Immature natural killer cell (primary cell): ENCODE results near the gene C3orf20. TPM values are rescaled to one million over a fixed set of nuclear protein-coding genes. Genes with fewer than 3 reads are reported as not detected.

Experiments used
- DNase-seq, 3 donors: peaks; one replicate each; pipeline ENCODE4 v3.0.0; 2022; ENCODE audit warnings: mixed read lengths in 1 of 3
- H3K27ac Mint-ChIP-seq, 6 donors: one replicate each; pipeline ENCODE4 v1.8.0; 2020; ENCODE audit warnings: mixed read lengths in 6 of 6, mild to moderate bottlenecking in 5 of 6, inconsistent platforms in 4 of 6, moderate library complexity in 3 of 6
- H3K27me3 Mint-ChIP-seq, 3 donors: one replicate each; pipeline ENCODE4 v1.8.0; 2020 to 2021; ENCODE audit warnings: low read depth in 3 of 3, mild to moderate bottlenecking in 3 of 3, mixed read lengths in 3 of 3, moderate library complexity in 3 of 3, inconsistent platforms in 1 of 3
- H3K36me3 Mint-ChIP-seq, 3 donors: one replicate each; pipeline ENCODE4 v1.8.0; 2020; ENCODE audit warnings: mixed read lengths in 3 of 3, inconsistent platforms in 2 of 3, mild to moderate bottlenecking in 2 of 3
- H3K4me1 Mint-ChIP-seq, 2 donors: one replicate each; pipeline ENCODE4 v1.8.0; 2020; ENCODE audit warnings: inconsistent platforms in 2 of 2, mild to moderate bottlenecking in 2 of 2, mixed read lengths in 2 of 2, moderate library complexity in 1 of 2
- H3K4me3 Mint-ChIP-seq, 5 donors: one replicate each; pipeline ENCODE4 v1.8.0; 2020; ENCODE audit warnings: mild to moderate bottlenecking in 5 of 5, mixed read lengths in 5 of 5, inconsistent platforms in 3 of 5, moderate library complexity in 3 of 5
- H3K9me3 Mint-ChIP-seq, 6 donors: one replicate each; pipeline ENCODE4 v1.8.0; 2020; ENCODE audit warnings: mild to moderate bottlenecking in 6 of 6, mixed read lengths in 6 of 6, inconsistent platforms in 4 of 6, moderate library complexity in 3 of 6
- polyA plus RNA-seq, 3 donors: library from polyadenylated mRNA; unstranded; fragments of 300-500 nt; fragmentation: Illumina TruSeq; gene quantifications; one replicate each; pipeline ENCODE4 v1.2.3, GENCODE V29; 2021

C3orf20 gene
- polyA plus RNA-seq, 3 donors from 2014 or later: not detected

GRCh38 chr3:14691719-14692118, 16.8 kb downstream of the C3orf20 start:
- Mint-ChIP-seq H3K27ac (no peak overlapping the region), H3K4me3 (no peak overlapping the region), H3K27me3 (peaks cover 0 to 5% (median 2%) of the 10 kb centered on the region in 3 donors), H3K36me3 (peaks cover 0 to 16% (median 0%) of the 10 kb centered on the region in 3 donors), H3K9me3 (peaks cover 0 to 3% (median 0%) of the 10 kb centered on the region in 6 donors), H3K4me1 (peaks cover 11 to 23% of the 10 kb centered on the region in 2 donors)
- no peak for DNase-seq

DNA sequence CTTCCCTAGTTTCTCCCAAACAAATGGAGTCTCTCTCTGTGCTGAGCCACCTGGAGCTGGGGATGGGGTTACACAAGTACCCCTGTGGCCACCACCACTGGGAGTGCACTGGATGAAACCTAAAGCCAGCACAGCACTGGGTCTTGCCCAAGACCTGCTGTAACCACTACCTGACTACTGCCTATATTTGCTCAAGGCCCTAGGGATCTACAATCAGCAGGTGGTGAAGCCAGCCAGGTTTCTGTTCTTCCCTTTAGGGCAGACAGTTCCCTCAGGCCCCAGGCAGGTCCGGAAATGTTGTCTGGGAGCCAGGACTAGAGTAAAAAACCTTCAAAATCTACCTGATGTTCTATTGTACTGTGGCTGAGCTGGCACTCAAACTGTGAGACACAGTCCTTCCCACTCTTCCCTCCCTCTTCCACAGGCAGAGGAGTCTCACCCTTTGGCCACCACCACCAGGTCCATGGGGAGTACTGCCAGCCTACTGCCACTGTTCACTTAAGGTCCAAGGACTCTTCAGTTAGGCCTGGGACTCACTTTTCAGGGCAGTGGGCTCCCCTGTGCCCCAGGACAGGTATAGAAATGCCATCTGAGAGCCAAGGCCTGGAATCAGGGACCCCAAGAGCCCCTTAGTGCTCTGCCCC, 23.8 kb downstream of the C3orf20 start:
- Mint-ChIP-seq H3K9me3 (peaks cover 0 to 3% (median 0%) of the 10 kb centered on the region in 6 donors), H3K27me3 (peaks cover 0 to 3% (median 0%) of the 10 kb centered on the region in 3 donors), H3K36me3 (peaks cover 3 to 18% (median 12%) of the 10 kb centered on the region in 3 donors), H3K4me1 (no peaks in the 10 kb centered on the region), H3K27ac (no peak overlapping the region), H3K4me3 (no peak overlapping the region)
- DNase-seq: no peak

DNA sequence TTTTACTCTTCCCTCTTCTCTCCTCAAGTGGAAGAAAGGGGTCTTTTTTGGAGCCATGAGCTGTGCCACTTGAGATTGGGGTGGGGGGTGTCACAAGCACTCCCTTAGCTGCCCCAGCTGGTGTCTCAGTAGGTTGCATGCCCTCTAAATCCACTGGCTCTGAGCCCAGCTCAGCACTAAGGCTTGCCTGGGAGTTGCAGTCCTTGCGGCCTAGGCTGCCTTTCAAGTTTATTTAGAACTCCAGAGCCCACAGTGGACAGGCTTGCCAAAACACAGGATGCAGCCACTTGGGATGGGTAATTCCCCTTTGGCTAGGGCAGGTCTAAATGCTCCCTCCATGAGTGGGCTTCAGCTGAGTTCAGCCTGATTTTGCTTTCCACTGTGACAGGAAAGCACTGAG, 24.7 kb downstream of the C3orf20 start:
- Mint-ChIP-seq H3K4me3 (no peak overlapping the region), H3K36me3 (peaks cover 3 to 13% (median 12%) of the 10 kb centered on the region in 3 donors), H3K4me1 (no peaks in the 10 kb centered on the region), H3K27ac (no peak overlapping the region), H3K27me3 (peaks cover 0 to 1% (median 0%) of the 10 kb centered on the region in 3 donors), H3K9me3 (peaks cover 0 to 2% (median 0%) of the 10 kb centered on the region in 6 donors)
- no peak for DNase-seq

- Mint-ChIP-seq H3K4me1 (no peaks in the 10 kb centered on the region), H3K9me3 (peaks cover 0 to 2% (median 0%) of the 10 kb centered on the region in 6 donors), H3K27ac (no peak overlapping the region), H3K4me3 (no peak overlapping the region), H3K27me3 (peaks cover 0 to 1% (median 0%) of the 10 kb centered on the region in 3 donors), H3K36me3 (peaks cover 3 to 12% (median 8%) of the 10 kb centered on the region in 3 donors)
- DNase-seq: no peak
These were observed 25.9 kb downstream of the C3orf20 start for GRCh38 chr3:14700891-14701290.

GRCh38 chr3:14701676-14702075, 26.7 kb downstream of the C3orf20 start:
- Mint-ChIP-seq H3K4me1 (no peaks in the 10 kb centered on the region), H3K9me3 (peaks cover 0 to 2% (median 0%) of the 10 kb centered on the region in 6 donors), H3K4me3 (no peak overlapping the region), H3K27ac (no peak overlapping the region), H3K27me3 (peaks cover 0 to 1% (median 0%) of the 10 kb centered on the region in 3 donors), H3K36me3 (peaks cover 3 to 12% (median 8%) of the 10 kb centered on the region in 3 donors)
- no peak for DNase-seq

GRCh38 chr3:14703128-14703750, 28.3 kb downstream of the C3orf20 start:
- no peaks in the 10 kb centered on the region for H3K4me1 Mint-ChIP-seq
- no peak overlapping the region for H3K4me3 Mint-ChIP-seq
- H3K27me3 Mint-ChIP-seq: no peaks in the 10 kb centered on the region
- no peak for DNase-seq
- peaks cover 0 to under 1% (median 0%) of the 10 kb centered on the region in 6 donors for H3K9me3 Mint-ChIP-seq
- H3K36me3 Mint-ChIP-seq: peaks cover 3 to 12% (median 5%) of the 10 kb centered on the region in 3 donors
- no peak overlapping the region for H3K27ac Mint-ChIP-seq

- no peaks in the 10 kb centered on the region for H3K27me3 Mint-ChIP-seq
- no peak overlapping the region for H3K27ac Mint-ChIP-seq
- peaks cover 3 to 10% (median 4%) of the 10 kb centered on the region in 3 donors for H3K36me3 Mint-ChIP-seq
- no peaks in the 10 kb centered on the region for H3K4me1 Mint-ChIP-seq
- no peak for DNase-seq
- H3K4me3 Mint-ChIP-seq: no peak overlapping the region
- no peaks in the 10 kb centered on the region for H3K9me3 Mint-ChIP-seq
These were observed 28.9 kb downstream of the C3orf20 start for GRCh38 chr3:14703791-14704190.

DNA sequence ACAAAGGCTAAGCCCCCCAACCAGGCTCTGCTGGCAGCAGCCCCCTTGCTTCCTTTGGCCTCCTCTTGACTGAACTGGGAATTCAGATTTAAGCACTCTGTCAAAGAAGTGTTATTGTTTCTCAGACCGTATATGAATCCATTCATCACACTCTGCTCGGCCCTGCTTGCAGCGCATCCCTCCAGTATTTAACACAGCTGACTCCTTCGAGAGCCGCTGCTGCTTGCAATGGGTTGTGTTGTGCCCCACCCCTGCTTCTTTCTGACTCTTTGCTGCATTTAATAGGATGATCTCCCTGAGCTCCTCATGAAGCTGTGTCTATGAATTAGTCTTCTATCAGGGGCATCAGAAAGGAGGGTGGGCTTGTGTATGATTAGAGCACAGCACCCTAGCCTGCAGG, 31.2 kb downstream of the C3orf20 start:
- no peak for DNase-seq
- no peak overlapping the region for H3K4me3 Mint-ChIP-seq
- peaks cover 3 to 16% (median 14%) of the 10 kb centered on the region in 3 donors for H3K36me3 Mint-ChIP-seq
- H3K27ac Mint-ChIP-seq: no peak overlapping the region
- H3K27me3 Mint-ChIP-seq: no peaks in the 10 kb centered on the region
- no peaks in the 10 kb centered on the region for H3K9me3 Mint-ChIP-seq
- H3K4me1 Mint-ChIP-seq: no peaks in the 10 kb centered on the region

GRCh38 chr3:14716591-14716990, 41.6 kb downstream of the C3orf20 start:
- H3K4me1 Mint-ChIP-seq: no peaks in the 10 kb centered on the region
- no peak overlapping the region for H3K27ac Mint-ChIP-seq
- H3K9me3 Mint-ChIP-seq: peaks cover 0 to 7% (median 5%) of the 10 kb centered on the region in 6 donors
- H3K36me3 Mint-ChIP-seq: peaks cover 5 to 17% (median 11%) of the 10 kb centered on the region in 3 donors
- H3K27me3 Mint-ChIP-seq: peaks cover 0 to 4% (median 1%) of the 10 kb centered on the region in 3 donors
- no peak for DNase-seq
- no peak overlapping the region for H3K4me3 Mint-ChIP-seq

GRCh38 chr3:14717307-14717706, 42.4 kb downstream of the C3orf20 start:
- DNase-seq: no peak
- no peak overlapping the region for H3K27ac Mint-ChIP-seq
- H3K27me3 Mint-ChIP-seq: peaks cover 0 to 4% (median 0%) of the 10 kb centered on the region in 3 donors
- H3K4me3 Mint-ChIP-seq: no peak overlapping the region
- peaks cover 8 to 16% (median 12%) of the 10 kb centered on the region in 3 donors for H3K36me3 Mint-ChIP-seq
- H3K4me1 Mint-ChIP-seq: no peaks in the 10 kb centered on the region
- peaks cover 0 to 7% (median 5%) of the 10 kb centered on the region in 6 donors for H3K9me3 Mint-ChIP-seq

- no peaks in the 10 kb centered on the region for H3K4me1 Mint-ChIP-seq
- peaks cover 0 to under 1% (median 0%) of the 10 kb centered on the region in 6 donors for H3K9me3 Mint-ChIP-seq
- H3K27ac Mint-ChIP-seq: no peak overlapping the region
- H3K4me3 Mint-ChIP-seq: no peak overlapping the region
- DNase-seq: no peak
- H3K36me3 Mint-ChIP-seq: peaks cover 3 to 13% (median 5%) of the 10 kb centered on the region in 3 donors
- H3K27me3 Mint-ChIP-seq: peaks cover 0 to 4% (median 0%) of the 10 kb centered on the region in 3 donors
These were observed 43.6 kb downstream of the C3orf20 start for GRCh38 chr3:14718539-14718938.

DNA sequence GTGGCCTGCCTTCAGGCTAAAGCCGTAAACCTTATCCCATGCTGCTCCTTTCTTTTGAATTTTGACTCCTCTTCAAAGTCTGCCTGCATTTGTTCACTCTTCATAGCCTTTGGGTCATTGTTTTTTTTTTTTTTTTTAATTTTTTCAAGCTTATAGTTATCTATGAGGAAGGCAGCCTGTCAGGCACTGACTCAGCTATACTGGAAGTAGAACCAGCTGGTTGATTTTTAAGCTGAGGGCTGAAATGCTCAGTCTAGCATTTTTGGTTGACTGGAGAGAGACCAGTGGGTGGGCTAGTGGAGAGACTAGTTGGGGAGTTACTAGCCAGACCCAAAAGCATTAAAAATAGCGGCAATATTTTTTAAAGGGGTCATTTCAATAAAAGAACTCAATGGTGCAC, 44.1 kb downstream of the C3orf20 start:
- Mint-ChIP-seq H3K27me3 (peaks cover 0 to 4% (median 0%) of the 10 kb centered on the region in 3 donors), H3K4me1 (no peaks in the 10 kb centered on the region), H3K4me3 (no peak overlapping the region), H3K27ac (no peak overlapping the region), H3K9me3 (no peaks in the 10 kb centered on the region), H3K36me3 (peaks cover 3 to 13% (median 5%) of the 10 kb centered on the region in 3 donors)
- no peak for DNase-seq

- Mint-ChIP-seq H3K27me3 (peaks cover 0 to 4% (median 0%) of the 10 kb centered on the region in 3 donors), H3K36me3 (peaks cover 3 to 13% (median 5%) of the 10 kb centered on the region in 3 donors), H3K9me3 (no peaks in the 10 kb centered on the region), H3K4me1 (no peaks in the 10 kb centered on the region), H3K27ac (no peak overlapping the region), H3K4me3 (no peak overlapping the region)
- no peak for DNase-seq
These were observed 46.4 kb downstream of the C3orf20 start for GRCh38 chr3:14721126-14721864.

DNA sequence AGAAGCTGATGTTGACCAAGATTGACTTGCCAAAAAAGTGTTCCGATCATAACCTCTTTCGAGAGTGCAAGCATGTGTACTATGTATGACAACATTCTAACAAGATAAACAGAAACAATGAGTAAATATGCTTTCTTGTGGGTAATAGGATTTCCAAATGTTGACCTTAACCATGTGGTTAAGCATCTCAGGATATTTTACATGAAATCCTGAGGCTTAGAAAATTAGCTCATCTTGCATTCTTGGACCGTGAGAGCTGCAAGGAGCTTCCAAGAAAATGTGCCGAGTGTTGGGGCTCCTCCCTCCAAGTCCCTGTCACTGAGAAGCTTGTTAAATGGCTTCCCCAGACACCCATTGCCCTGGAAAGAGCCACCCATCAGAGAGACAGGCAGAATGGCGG, 50.1 kb downstream of the C3orf20 start:
- Mint-ChIP-seq H3K27ac (no peak overlapping the region), H3K4me3 (no peak overlapping the region), H3K9me3 (no peaks in the 10 kb centered on the region), H3K36me3 (peaks cover 3 to 13% (median 5%) of the 10 kb centered on the region in 3 donors), H3K27me3 (peaks cover 0 to 2% (median 0%) of the 10 kb centered on the region in 3 donors), H3K4me1 (no peaks in the 10 kb centered on the region)
- no peak for DNase-seq
